ENCODE results near the gene BOC.

- TF ChIP-seq CTCF (IDR thresholded peaks at IDR 0.05; ENCODE audit: insufficient read depth, low read depth, low read length) (no peak), EZH2 (IDR thresholded peaks at IDR 0.05; ENCODE audit: insufficient read depth, low read length) (no peak)
Measured at GRCh38 chr3:113297287-113297686, 85.9 kb downstream of the BOC start.
